HG02623 (cell line): ENCODE results near the gene HOXD3.

Experiments used
- ATAC-seq: cut with Tn5 transposase; IDR thresholded peaks from one replicate; pipeline ENCODE4 v1.9.1; 2021; ENCODE audit warnings: moderate library complexity; ENCODE audit not compliant: unreplicated experiment

HOXD3 gene

GRCh38 chr2:176161825-176162626 is 4.9 kb downstream of the HOXD3 start:
- ATAC-seq, result no peak

- no peak for ATAC-seq
Measured at GRCh38 chr2:176162911-176163671, 6.0 kb downstream of the HOXD3 start.

GRCh38 chr2:176163672-176164056 is 6.6 kb downstream of the HOXD3 start:
- no peak for ATAC-seq

- no peak for ATAC-seq
Measured at GRCh38 chr2:176164201-176164600, 7.1 kb downstream of the HOXD3 start.

- no peak for ATAC-seq
Measured at GRCh38 chr2:176164611-176165369, 7.7 kb downstream of the HOXD3 start.

- ATAC-seq, result no peak
Measured at GRCh38 chr2:176165370-176166050, 8.4 kb downstream of the HOXD3 start.

GRCh38 chr2:176166272-176166671 is 9.2 kb downstream of the HOXD3 start:
- no peak for ATAC-seq

- ATAC-seq, result no peak
Measured at GRCh38 chr2:176167398-176167797, 10.3 kb downstream of the HOXD3 start.

- ATAC-seq, result no peak
Measured at GRCh38 chr2:176169181-176169580, 12.1 kb downstream of the HOXD3 start.

GRCh38 chr2:176169711-176170110 is 12.6 kb downstream of the HOXD3 start:
- no peak for ATAC-seq

- ATAC-seq, result no peak
Measured at GRCh38 chr2:176170602-176171305, 13.6 kb downstream of the HOXD3 start.

- ATAC-seq, result no peak
Measured at GRCh38 chr2:176171351-176172006, 14.4 kb downstream of the HOXD3 start.

- ATAC-seq, result no peak
Measured at GRCh38 chr2:176172007-176172894, 15.1 kb downstream of the HOXD3 start.

- no peak for ATAC-seq
Measured at GRCh38 chr2:176172895-176173566, 15.9 kb downstream of the HOXD3 start.

- no peak for ATAC-seq
Measured at GRCh38 chr2:176173567-176174381, 16.7 kb downstream of the HOXD3 start.

GRCh38 chr2:176174382-176174823 is 17.3 kb downstream of the HOXD3 start:
- ATAC-seq, result no peak
